ENCODE data around the gene F8. TPM values are rescaled to one million over a fixed set of nuclear protein-coding genes. Genes with fewer than 3 reads are reported as not detected.
A peak's percentile ranks its signal among the peaks of the same experiment; 100 is the strongest.

Gene F8
- total RNA-seq, 1 experiment from 2014 or later = 3.3 TPM

DNA sequence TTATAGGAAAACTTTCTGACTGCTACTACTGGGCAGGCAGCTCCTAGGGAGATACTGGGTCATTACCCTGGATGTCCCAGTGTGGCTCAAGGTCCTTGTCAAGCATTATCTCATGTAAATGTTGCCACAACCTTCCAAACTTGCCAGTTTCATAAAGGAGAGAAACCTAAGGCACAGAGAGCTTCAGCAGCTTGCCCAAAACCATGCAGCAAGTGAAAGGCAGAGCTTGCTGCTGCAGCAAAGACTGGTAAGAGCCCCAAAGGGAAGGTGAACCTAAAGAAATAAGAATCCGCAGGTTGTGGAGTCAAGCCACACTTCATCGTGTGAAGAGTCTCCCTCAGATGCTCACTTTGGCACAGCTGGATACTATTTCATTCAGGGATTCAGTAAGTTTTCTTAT is 219.6 kb downstream of the F8 start:
- H3K27me3 ChIP-seq (replicated peaks) = no peaks in the 10 kb centered on the region
- no peak overlapping the region for H3K27ac ChIP-seq
- H3K9me3 ChIP-seq (replicated peaks) = no peaks in the 10 kb centered on the region
- H3K4me3 ChIP-seq = no peak overlapping the region
- peaks cover 32% of the 10 kb centered on the region for H3K4me1 ChIP-seq (replicated peaks)
- H3K36me3 ChIP-seq = no peaks in the 10 kb centered on the region
- no peak for DNase-seq (ENCODE audit: low read depth in 1 of 2, low spot score in 2 of 2)

DNA sequence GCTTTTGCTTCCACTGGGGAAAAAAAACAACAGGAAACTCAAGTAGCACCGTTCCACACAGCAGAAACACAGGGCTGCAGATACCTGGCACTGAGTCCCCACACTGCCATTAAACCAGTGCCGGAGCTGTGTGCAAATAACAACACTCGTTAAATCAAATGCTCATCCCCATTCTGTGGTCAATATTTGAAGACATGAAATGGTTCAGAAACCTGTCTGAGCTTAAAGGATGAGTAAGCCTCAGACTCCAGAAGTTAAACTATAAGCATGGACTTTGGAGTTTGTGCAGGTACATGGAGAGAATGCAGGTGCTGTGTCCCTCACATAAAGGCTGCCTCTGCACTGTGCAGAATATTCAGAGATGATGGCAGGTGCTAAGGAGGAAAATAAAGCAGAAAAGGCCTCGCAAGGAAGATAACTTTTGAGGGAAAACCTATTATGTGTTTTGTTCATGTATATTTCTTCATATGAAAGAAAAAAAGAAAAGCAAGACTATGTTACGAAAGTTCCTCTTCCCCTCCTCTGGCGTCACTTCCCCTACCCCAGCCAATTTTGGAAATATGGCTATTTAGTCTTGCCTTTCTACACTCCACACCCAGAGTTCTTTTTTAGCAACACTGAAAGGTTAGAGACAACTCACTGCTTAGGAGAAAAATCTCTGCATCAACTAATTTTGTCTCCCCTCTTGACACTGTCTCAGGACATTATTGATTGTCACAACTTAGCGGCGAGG is 221.9 kb downstream of the F8 start:
- Histone ChIP-seq H3K4me3 (no peak overlapping the region), H3K9me3 (replicated peaks) (no peaks in the 10 kb centered on the region), H3K36me3 (no peaks in the 10 kb centered on the region), H3K4me1 (replicated peaks) (peaks cover 42% of the 10 kb centered on the region), H3K27me3 (replicated peaks) (no peaks in the 10 kb centered on the region), H3K27ac (no peak overlapping the region)
- no peak for DNase-seq (ENCODE audit: low read depth in 1 of 2, low spot score in 2 of 2)

DNA sequence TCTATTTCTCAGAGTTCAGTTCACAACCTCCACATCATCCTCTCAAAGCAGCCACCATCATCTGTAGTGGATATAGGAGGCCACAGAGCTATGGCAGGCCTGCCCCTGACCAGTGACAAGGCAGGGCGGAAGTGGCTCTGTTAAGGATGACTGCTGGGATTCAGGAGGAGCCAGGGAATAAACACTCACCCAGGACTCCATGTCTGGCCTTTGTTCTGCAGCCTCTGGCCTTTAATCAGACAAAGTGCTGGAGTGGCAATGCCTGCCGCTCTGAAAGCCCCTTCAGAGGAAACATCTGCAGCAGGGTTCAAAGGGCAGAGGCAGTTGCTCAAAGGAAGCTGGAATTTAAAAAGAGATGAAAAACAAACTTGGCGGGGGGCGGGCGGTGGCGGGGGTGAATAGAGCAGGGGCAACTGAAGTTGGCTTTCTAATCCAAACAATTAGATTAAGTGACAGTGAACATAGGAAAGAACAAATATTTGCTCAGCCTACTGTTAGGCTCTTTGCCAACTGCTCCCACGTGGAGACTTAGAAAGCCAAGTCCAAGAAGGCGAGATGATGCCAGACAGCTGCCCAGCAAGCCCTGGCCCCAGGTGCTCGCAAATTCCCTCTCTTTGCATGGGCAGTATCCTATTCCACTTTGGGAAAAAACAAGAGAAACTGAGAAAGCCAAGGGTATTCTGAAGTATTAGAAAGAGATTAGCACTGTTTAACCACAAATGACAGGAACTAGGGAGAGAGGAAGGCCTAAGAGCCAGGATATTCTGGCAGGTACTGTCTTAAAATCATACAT is 222.8 kb downstream of the F8 start:
- H3K9me3 ChIP-seq (replicated peaks) = no peaks in the 10 kb centered on the region
- H3K27me3 ChIP-seq (replicated peaks) = no peaks in the 10 kb centered on the region
- no peak overlapping the region for H3K4me3 ChIP-seq
- H3K4me1 ChIP-seq (replicated peaks) = peaks cover 42% of the 10 kb centered on the region
- peak in 1 of 2 experiments; percentile 57 for DNase-seq (ENCODE audit: low read depth in 1 of 2, low spot score in 2 of 2)
- no peaks in the 10 kb centered on the region for H3K36me3 ChIP-seq
- peak overlapping the region; percentile 91 for H3K27ac ChIP-seq

DNA sequence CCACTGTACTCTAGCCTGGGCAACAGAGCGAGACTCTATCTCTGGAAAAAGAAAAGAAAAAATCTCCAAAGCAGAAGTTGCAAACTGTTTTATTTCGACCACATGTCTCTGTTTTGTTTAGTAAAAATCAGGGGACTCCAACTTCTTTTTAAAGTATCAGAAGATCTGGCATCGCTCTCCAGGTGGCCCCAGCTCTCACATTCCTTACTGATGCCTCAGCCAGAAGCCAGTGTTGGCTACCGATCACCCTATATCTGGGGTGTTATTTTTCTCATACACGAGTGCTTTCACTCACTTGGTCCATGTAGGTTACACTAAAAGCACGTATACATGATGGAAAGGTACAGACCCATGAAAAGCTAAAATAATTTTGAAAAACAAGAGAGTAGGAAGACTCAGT is 225.5 kb downstream of the F8 start:
- Histone ChIP-seq H3K9me3 (replicated peaks) (no peaks in the 10 kb centered on the region), H3K27ac (0 out of 2 replicates have a peak overlapping the region, but pooled peaks have one; percentile 11), H3K36me3 (no peaks in the 10 kb centered on the region), H3K4me1 (replicated peaks) (peaks cover 37% of the 10 kb centered on the region), H3K4me3 (no peak overlapping the region), H3K27me3 (replicated peaks) (no peaks in the 10 kb centered on the region)
- peak in 1 of 2 experiments; percentile 23 for DNase-seq (ENCODE audit: low read depth in 1 of 2, low spot score in 2 of 2)

DNA sequence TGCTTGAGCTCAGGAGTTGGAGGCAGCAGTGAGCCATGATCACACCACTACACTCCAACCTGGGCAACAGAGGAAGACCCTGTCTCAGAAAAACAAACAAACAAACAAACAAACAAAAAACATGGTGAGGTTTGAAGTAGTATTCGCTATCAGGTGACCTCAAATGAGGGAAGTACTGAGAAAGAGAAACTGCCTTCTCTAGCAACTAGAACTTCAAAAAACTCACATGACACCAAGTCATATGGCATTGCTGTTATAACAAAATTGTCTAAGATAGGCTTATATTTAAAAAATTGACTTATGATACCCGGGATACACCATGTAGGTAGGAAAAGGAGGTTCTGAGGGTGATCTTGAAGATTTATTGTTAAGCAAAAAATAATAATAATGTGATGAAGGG is 227.5 kb downstream of the F8 start:
- no peak overlapping the region for H3K4me3 ChIP-seq
- DNase-seq (ENCODE audit: low read depth in 1 of 2, low spot score in 2 of 2) = no peak
- peaks cover 31% of the 10 kb centered on the region for H3K4me1 ChIP-seq (replicated peaks)
- H3K36me3 ChIP-seq = no peaks in the 10 kb centered on the region
- H3K27me3 ChIP-seq (replicated peaks) = no peaks in the 10 kb centered on the region
- H3K9me3 ChIP-seq (replicated peaks) = no peaks in the 10 kb centered on the region
- H3K27ac ChIP-seq = no peak overlapping the region

DNA sequence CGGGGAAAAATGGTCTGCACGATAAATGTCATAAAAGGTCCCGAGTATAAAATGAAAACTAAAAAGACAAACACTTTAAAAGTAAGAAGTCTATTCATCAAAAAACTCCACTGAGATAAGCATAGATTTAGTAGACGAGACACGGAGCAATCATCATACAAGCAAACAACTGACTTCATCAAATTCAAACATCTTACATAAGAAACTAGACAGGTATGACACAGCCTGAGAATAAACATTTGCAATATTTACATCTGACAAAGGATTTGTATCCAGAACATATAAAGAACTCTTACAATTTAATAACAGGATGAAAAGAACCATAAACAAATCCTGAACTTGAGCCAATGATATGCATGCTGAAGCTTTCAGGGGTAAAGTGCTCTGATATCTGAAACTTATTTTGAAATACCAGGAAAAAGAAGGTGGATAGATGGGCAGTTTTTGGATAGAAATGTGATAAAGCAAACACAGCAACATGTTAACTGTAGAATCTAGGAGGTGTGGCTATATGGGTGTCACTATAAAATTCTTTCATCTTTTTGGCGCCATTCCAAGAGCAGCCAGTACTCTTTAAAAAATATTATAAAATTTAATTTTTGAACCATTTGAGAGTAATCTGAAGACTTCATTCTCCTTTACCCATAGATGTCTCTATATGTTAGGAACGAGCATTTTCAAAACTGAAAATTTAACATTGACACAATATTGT is 229.3 kb downstream of the F8 start:
- H3K4me1 ChIP-seq (replicated peaks) = peaks cover 14% of the 10 kb centered on the region
- no peaks in the 10 kb centered on the region for H3K9me3 ChIP-seq (replicated peaks)
- DNase-seq (ENCODE audit: low read depth in 1 of 2, low spot score in 2 of 2) = no peak
- H3K36me3 ChIP-seq = no peaks in the 10 kb centered on the region; the same call in 1 of the 2 replicates
- H3K27me3 ChIP-seq (replicated peaks) = no peaks in the 10 kb centered on the region
- H3K27ac ChIP-seq = no peak overlapping the region
- H3K4me3 ChIP-seq = no peak overlapping the region

DNA sequence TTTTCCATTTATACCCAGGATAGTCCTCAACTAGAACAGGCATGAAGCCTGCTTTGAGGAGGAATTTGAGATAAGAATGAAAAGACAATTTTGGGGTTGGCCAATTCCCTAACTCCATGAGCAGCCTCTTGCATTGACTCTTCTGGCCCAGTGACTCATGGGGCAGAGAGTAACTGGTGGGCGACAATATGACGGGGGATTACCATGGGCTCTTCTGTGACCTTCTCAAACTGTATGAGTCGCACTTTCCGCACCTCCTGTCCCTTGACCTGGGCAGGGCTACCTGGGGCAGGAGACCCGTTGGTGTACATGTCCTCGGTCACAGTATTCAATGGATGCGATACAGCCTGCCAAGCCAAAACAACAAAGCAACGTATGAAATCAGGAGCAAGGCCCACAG is 230.6 kb downstream of the F8 start:
- Histone ChIP-seq H3K36me3 (no peaks in the 10 kb centered on the region; the same call in 1 of the 2 replicates), H3K4me1 (replicated peaks) (peaks cover 6% of the 10 kb centered on the region), H3K9me3 (replicated peaks) (no peaks in the 10 kb centered on the region), H3K27me3 (replicated peaks) (no peaks in the 10 kb centered on the region), H3K27ac (no peak overlapping the region), H3K4me3 (no peak overlapping the region)
- no peak for DNase-seq (ENCODE audit: low read depth in 1 of 2, low spot score in 2 of 2)

DNA sequence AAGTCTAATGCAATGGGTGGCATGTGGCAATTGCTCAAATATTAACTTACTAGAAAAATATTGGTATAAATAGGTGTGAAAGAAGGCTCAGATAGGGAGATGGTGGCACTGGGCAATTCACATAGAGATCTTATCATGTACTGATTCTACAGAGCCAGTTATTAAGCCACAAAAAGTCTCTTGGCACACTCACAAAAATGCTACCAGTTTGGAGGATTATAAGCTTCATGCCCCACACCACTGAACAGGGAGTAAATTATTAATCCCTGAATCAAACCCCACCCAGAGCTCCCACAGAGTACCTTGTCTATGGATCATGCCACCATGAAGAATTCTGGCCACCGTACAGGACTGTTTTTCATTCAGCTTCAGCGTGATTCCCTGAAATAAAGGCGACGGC is 231.1 kb downstream of the F8 start:
- Histone ChIP-seq H3K27me3 (replicated peaks) (no peaks in the 10 kb centered on the region), H3K4me3 (no peak overlapping the region), H3K9me3 (replicated peaks) (no peaks in the 10 kb centered on the region), H3K36me3 (no peaks in the 10 kb centered on the region; the same call in 1 of the 2 replicates), H3K27ac (no peak overlapping the region), H3K4me1 (replicated peaks) (peaks cover 1% of the 10 kb centered on the region)
- no peak for DNase-seq (ENCODE audit: low read depth in 1 of 2, low spot score in 2 of 2)

Other genes starting within 250 kb of the F8 start
- 26.5 and 40.1 TPM in 2 replicates for gene MPP1, start 217.2 kb downstream of the F8 start, total RNA-seq (2014; rRNA removed; shearing (Covaris generic))
- not detected in 2 replicates for gene SMIM9, start 188.1 kb downstream of the F8 start, total RNA-seq (2014; rRNA removed; shearing (Covaris generic))
- gene F8A1, start 136.4 kb downstream of the F8 start, total RNA-seq (2014; rRNA removed; shearing (Covaris generic)) = 0.89 and 1.5 TPM in 2 replicates
- 62.6 and 63.8 TPM in 2 replicates for gene FUNDC2, start 4.1 kb upstream of the F8 start, total RNA-seq (2014; rRNA removed; shearing (Covaris generic))
- gene CMC4, start 48.4 kb upstream of the F8 start, total RNA-seq (2014; rRNA removed; shearing (Covaris generic)) = 25.1 and 38.5 TPM in 2 replicates
- 2.0 and 2.1 TPM in 2 replicates for gene MTCP1, start 48.4 kb upstream of the F8 start, total RNA-seq (2014; rRNA removed; shearing (Covaris generic))
- gene BRCC3, start 48.8 kb upstream of the F8 start, total RNA-seq (2014; rRNA removed; shearing (Covaris generic)) = 5.4 and 12.1 TPM in 2 replicates
- 157 and 172 TPM in 2 replicates for gene VBP1, start 193.7 kb upstream of the F8 start, total RNA-seq (2014; rRNA removed; shearing (Covaris generic))
- gene RAB39B, start 241.8 kb upstream of the F8 start, total RNA-seq (2014; rRNA removed; shearing (Covaris generic)) = not detected in 2 replicates

All from SJSA1 (cell line).